HG03066 (cell line): ENCODE data around the gene AQP1.

Experiments
- ATAC-seq: cut with Tn5 transposase; IDR thresholded peaks from one replicate; pipeline ENCODE4 v1.9.1; 2021; ENCODE audit warnings: low read depth; ENCODE audit not compliant: unreplicated experiment

The AQP1 gene

GRCh38 chr7:30911561-30911969 lies at the start of gene AQP1:
AQP1 (plus strand) TSS chr7:30911853; CDS start chr7:30911910, 57 bp downstream.
- no peak for ATAC-seq

DNA sequence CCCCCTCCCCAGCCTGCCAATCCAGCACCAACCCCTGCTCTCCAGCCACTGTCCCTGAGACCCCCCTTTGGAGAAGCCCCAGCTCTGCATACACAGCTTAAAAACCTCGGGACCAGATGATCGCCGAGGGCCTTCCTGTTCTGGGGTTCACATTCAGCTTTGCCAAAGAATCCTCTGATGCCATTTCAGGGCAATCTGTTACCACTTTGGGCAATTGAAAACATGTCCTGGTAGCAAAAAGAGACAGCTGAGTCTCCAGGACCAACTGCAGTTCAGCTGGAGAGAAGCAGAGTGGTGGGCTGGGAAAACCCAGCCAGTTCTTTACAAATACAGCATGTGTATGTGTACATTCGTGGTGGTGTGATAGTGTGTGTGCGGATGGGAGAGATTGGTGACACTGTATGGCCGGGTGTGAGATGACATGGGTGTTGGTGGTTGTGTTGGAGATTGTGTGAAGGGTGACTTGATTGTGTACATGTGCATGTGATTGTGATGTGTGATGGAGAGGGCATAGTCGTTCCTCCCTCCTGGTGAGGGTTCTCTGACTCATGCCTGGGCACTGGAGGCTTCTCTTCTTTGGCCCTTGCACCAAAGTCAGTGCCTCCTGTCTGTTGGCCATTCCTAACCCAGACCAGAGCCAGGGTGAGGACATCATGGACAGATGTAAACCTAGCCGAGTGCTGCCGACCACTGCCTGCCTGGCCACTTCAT lies 48.5 kb upstream of the AQP1 start:
- no peak for ATAC-seq

- no peak for ATAC-seq
Observed at GRCh38 chr7:30863706-30864035, 48.0 kb upstream of the AQP1 start.

DNA sequence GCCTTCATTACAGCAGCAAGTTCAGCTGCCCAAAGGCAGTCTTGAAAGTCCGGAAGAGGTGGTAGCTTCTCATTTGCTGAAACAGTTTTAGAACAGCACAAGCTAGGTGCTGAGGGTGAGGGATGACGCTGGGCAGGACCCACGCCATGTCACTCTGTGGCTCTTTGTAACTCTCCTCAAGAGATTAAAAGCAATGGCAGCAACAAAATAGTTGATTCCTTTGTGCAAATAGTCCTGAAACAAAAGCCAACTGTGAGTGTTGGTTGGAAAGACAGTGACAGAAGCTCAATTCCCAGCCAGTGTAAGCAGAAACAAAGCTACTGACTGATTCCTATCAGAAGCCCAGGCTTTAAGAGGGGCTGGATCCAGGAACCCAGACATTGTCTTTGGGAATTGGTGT lies 47.6 kb upstream of the AQP1 start:
- ATAC-seq: no peak

- ATAC-seq: no peak
Observed at GRCh38 chr7:30865076-30865475, 46.6 kb upstream of the AQP1 start.

- no peak for ATAC-seq
Observed at GRCh38 chr7:30865821-30866220, 45.8 kb upstream of the AQP1 start.

GRCh38 chr7:30866939-30867338 lies 44.7 kb upstream of the AQP1 start:
- ATAC-seq: no peak

DNA sequence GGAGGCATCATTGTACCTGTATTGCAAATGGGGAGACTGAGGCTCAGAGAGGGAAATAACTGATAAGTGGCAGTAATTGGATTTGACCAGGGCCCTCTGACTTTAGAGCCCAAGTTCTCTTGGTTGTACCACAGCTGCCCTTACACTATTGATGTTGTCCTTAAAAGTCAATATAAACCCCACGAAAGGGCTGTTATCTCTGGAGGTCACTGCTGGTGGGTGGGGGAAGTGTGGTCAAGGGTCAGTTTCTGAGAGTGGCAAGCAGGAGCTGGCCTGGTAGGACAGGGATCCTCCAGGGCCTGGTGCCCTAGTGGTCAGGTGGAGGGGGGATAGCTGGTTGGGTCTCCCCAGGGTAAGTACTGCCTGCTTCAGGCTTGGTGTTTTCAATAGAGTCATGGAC lies 44.2 kb upstream of the AQP1 start:
- no peak for ATAC-seq

- no peak for ATAC-seq
Observed at GRCh38 chr7:30869794-30870611, 41.6 kb upstream of the AQP1 start.

GRCh38 chr7:30870821-30871518 lies 40.7 kb upstream of the AQP1 start:
- ATAC-seq: no peak

DNA sequence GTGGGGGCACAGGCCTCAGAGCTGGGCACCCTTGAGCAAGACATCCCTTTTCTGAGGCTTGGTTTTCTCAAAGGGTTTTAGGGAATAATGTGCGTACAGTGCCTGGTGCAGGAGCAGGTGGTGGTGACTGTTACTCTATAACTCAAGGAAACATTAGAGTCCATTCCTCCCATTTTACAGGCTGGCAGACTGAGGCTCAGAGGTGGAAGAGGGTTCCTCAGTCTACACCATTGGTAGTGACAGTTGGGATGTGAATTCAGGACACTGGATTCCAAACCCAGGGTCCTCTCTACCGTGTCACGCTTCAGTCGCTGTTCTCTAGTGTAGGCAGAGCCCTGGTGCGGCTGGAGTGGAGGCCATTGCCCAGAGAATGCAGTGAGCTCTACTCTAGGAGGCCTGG lies 40.0 kb upstream of the AQP1 start:
- no peak for ATAC-seq

DNA sequence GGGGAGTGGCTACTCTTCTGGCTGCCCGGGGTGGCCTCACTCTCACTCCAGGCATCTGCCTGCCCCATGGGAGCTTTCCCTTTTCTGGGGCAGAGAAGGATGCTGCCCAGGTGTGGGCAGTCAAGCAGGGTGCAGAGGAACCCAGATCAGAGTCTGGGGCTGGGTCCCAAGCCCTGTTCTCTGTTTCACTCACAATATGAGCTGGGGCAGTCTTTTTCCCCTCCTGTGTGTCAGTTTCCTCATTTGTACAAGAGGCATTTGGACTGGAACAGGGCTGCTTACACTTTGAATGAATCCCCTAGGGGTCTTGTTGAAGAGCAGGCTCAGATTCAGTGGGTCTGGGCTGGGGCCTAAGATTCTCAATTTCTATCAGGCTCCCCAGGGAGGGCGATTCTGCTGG lies 38.4 kb upstream of the AQP1 start:
- no peak for ATAC-seq

GRCh38 chr7:30873656-30874055 lies 38.0 kb upstream of the AQP1 start:
- ATAC-seq: no peak

DNA sequence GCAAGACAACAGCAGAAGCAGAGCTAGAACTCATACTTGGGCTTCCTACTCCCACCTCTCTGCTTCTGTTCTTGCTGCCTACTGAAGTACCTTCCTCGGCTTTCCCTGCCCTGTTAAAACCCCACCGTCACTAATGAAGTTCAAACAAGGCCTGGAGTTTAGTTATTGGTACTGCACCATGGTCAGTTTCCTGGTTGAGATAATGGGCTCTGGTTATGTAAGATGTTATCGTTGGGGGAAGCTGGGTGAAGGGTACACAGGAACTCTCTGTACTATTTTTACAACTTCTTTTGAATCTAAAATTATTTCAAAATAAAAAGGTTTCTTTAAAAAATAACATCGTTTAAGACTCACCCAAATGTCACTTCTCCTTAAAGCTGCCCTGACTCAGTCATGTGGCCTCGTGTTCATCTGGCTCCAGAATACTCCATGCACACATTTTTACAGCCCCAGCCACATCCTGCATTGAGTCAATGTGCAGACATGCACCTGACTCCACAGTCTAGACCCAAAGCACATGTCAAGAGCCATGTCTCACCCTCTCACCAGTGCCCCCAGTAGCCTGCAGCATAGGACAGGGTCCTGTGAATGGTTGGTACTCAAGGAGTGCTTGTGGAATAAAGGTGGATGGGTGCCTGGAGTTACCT lies 36.9 kb upstream of the AQP1 start:
- no peak for ATAC-seq

- no peak for ATAC-seq
Observed at GRCh38 chr7:30877015-30877769, 34.5 kb upstream of the AQP1 start.

DNA sequence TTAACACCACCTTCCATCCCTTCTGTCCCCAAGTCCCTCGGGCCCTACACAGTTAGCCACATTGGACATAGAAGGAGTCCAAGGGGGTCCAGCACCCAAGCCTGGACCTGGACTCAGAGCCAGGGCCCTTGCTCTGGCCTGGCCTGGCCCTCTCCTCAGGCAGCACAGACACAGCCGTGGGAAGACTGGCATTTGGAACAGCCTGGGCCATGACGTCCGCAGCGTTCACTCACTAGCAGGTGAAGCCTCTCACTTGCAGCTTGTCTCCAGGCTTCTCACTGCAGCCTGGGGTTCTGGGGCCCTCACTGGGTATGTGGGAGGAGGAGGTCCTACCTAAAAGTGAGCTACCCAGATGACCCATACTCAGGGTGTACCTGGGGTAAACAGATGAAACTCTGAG lies 33.7 kb upstream of the AQP1 start:
- no peak for ATAC-seq

DNA sequence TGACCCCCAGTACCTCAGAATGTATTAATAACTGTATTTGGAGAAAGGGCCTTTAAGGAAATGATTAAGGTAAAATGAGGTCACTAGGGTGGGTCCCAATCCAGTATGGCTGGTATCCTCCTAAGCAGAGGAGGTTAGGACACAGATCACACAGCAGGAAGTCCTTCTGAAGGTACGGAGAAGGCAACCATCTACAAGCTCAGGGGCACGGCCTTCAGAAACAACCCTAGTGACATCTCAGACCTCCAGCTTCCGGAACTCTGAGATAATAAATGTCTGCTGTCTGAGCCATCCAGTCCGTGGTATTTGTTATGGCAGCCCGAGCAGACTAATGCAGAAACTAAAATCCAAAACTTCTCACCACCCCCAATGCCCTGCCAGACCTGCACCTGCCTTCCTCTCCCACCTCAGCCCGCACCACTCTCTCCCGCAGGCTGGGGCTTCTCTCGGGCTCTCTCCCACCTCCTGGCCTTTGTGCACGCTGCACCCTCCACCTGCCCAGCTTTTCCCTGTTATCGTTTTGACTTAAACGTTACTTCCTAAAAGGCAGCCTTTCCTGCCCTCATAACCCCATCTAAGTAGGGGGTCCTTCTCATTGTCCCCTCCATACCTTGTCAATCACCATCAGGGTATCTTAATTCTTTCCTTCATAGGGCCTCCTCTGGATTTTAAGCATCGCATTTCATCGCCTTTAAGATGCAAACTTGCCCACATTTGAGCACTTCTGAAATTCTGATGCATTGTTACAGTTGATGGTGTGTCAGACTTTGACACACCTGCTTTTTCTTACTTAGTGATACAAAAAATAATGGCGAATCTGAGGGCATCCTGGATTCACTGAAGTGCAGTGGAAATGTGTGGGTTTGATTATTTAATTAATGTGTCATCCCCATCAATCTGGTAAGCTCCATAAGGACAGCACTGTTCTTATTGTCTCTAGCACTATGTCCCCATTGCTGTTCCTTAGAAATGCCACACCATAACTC lies 32.2 kb upstream of the AQP1 start:
- ATAC-seq: no peak

GRCh38 chr7:30880125-30880720 lies 31.4 kb upstream of the AQP1 start:
- no peak for ATAC-seq

GRCh38 chr7:30880941-30881340 lies 30.7 kb upstream of the AQP1 start:
- no peak for ATAC-seq
